GM10847 (cell line): ENCODE measurements around the gene TOE1.

ENCODE experiments used
- POLR2A ChIP-seq: IDR thresholded peaks from 2 replicates; pipeline ENCODE4 v1.6.1; 2011; ENCODE audit not compliant: insufficient read length; ENCODE audit errors: extremely low read depth

Gene TOE1

GRCh38 chr1:45319761-45320160 lies 20.2 kb upstream of the TOE1 start:
- no peak for TF ChIP-seq POLR2A

- TF ChIP-seq POLR2A: no peak
Measured at GRCh38 chr1:45321444-45321843, 18.5 kb upstream of the TOE1 start.

GRCh38 chr1:45322486-45323040 lies 17.4 kb upstream of the TOE1 start:
- no peak for TF ChIP-seq POLR2A

- no peak for TF ChIP-seq POLR2A
Measured at GRCh38 chr1:45325851-45326506, 14.0 kb upstream of the TOE1 start.

GRCh38 chr1:45326627-45327623 lies 13.0 kb upstream of the TOE1 start, which contains the start of gene HPDL:
TSS of gene HPDL (plus strand) at chr1:45326895. CDS start at chr1:45327149, 254 bp downstream.
- peak; percentile 81 for TF ChIP-seq POLR2A

- TF ChIP-seq POLR2A: no peak
Measured at GRCh38 chr1:45327644-45328515, 12.1 kb upstream of the TOE1 start.

GRCh38 chr1:45328680-45329079 lies 11.3 kb upstream of the TOE1 start:
- TF ChIP-seq POLR2A: no peak

GRCh38 chr1:45329445-45329844 lies 10.5 kb upstream of the TOE1 start:
- no peak for TF ChIP-seq POLR2A

- no peak for TF ChIP-seq POLR2A
Measured at GRCh38 chr1:45331436-45332345, 8.3 kb upstream of the TOE1 start.

GRCh38 chr1:45332346-45332720 lies 7.6 kb upstream of the TOE1 start:
- TF ChIP-seq POLR2A: no peak

- no peak for TF ChIP-seq POLR2A
Measured at GRCh38 chr1:45334308-45335245, 5.4 kb upstream of the TOE1 start.

GRCh38 chr1:45335855-45336324 lies 4.1 kb upstream of the TOE1 start:
- no peak for TF ChIP-seq POLR2A
